ENCODE results near the gene RNF19B. TPM values are rescaled to one million over a fixed set of nuclear protein-coding genes. Genes with fewer than 3 reads are reported as not detected.

RNF19B gene
- total RNA-seq, 2 donors from 2014 or later: 92.0 to 246 TPM

DNA sequence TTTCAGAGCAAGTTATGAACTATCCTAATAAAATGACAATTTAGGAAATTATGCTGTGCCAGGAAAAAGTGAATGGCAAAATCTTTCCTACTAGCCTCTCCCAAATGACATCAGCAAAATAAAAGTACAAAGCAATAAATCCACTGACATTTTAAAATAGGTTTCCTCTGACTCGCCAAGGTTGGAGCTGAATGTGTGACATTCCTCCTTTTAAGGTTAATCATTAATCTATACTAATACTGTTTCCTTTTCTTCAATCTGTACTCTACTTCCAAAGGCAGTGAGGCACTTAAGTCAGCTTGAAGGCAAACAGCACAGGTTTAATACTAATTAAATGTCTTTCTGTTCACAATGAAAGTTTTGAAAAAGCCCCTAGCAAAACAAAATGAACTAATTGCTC lies 15.7 kb downstream of the RNF19B start:
- H3K9me3 Mint-ChIP-seq: no peaks in the 10 kb centered on the region
- H3K27me3 Mint-ChIP-seq: no peaks in the 10 kb centered on the region
- ATAC-seq (no peak), DNase-seq (ENCODE audit: low spot score) (no peak)
- no peak overlapping the region for H3K4me3 Mint-ChIP-seq
- peaks cover 23 to 49% of the 10 kb centered on the region in 2 donors for H3K4me1 Mint-ChIP-seq (ENCODE audit: low read depth in 2 of 2)
- peaks cover 32% of the 10 kb centered on the region for H3K36me3 Mint-ChIP-seq
- peak overlapping the region in 1 of 2 donors; percentile 69 for H3K27ac Mint-ChIP-seq

GRCh38 chr1:32948390-32948722 lies 16.3 kb downstream of the RNF19B start:
- DNase-seq (ENCODE audit: low spot score) (no peak), ATAC-seq (no peak)
- Mint-ChIP-seq H3K9me3 (no peaks in the 10 kb centered on the region), H3K27ac (peak overlapping the region in 1 of 2 donors; percentile 69), H3K27me3 (no peaks in the 10 kb centered on the region), H3K4me1 (ENCODE audit: low read depth in 2 of 2) (peaks cover 22 to 48% of the 10 kb centered on the region in 2 donors), H3K4me3 (no peak overlapping the region), H3K36me3 (peaks cover 33% of the 10 kb centered on the region)

- Mint-ChIP-seq H3K27me3 (no peaks in the 10 kb centered on the region), H3K4me3 (no peak overlapping the region), H3K36me3 (peaks cover 29% of the 10 kb centered on the region), H3K4me1 (ENCODE audit: low read depth in 2 of 2) (peaks cover 18 to 43% of the 10 kb centered on the region in 2 donors), H3K9me3 (no peaks in the 10 kb centered on the region), H3K27ac (peak overlapping the region in 1 of 2 donors; percentile 40)
- ATAC-seq (no peak), DNase-seq (ENCODE audit: low spot score) (no peak)
These were observed 16.8 kb downstream of the RNF19B start for GRCh38 chr1:32947669-32948389.

DNA sequence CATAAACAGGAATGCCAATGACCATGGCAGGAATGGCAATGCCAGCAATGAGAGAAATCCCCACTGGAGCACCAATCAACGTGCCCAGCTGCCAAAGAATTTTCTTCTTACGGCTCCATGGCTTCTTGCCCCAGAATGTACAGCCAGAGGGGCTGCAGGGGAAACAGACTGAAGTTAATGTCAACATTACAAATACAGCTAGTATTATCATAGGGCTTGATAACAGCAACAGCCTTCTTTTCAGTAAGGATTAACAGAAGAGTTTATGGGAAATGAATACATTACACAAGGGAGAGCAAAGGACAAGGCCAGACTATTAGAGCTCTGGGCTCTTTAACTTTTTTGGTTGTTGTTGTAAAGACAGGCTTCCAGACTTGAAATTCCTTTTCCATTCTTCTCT lies 18.2 kb downstream of the RNF19B start:
- ATAC-seq (no peak), DNase-seq (ENCODE audit: low spot score) (no peak)
- no peak overlapping the region for H3K4me3 Mint-ChIP-seq
- peaks cover 23 to 44% of the 10 kb centered on the region in 2 donors for H3K4me1 Mint-ChIP-seq (ENCODE audit: low read depth in 2 of 2)
- H3K36me3 Mint-ChIP-seq: peaks cover 29% of the 10 kb centered on the region
- H3K9me3 Mint-ChIP-seq: no peaks in the 10 kb centered on the region
- H3K27me3 Mint-ChIP-seq: no peaks in the 10 kb centered on the region
- H3K27ac Mint-ChIP-seq: peak overlapping the region; percentile 40 to 69

- H3K9me3 Mint-ChIP-seq: no peaks in the 10 kb centered on the region
- no peak for DNase-seq (ENCODE audit: low spot score)
- ATAC-seq: no peak
- H3K4me3 Mint-ChIP-seq: no peak overlapping the region
- H3K4me1 Mint-ChIP-seq (ENCODE audit: low read depth in 2 of 2): peaks cover 36 to 52% of the 10 kb centered on the region in 2 donors
- H3K27me3 Mint-ChIP-seq: no peaks in the 10 kb centered on the region
- peak overlapping the region; percentile 40 to 42 for H3K27ac Mint-ChIP-seq
- H3K36me3 Mint-ChIP-seq: peaks cover 34% of the 10 kb centered on the region
These were observed 20.4 kb downstream of the RNF19B start for GRCh38 chr1:32944180-32944579.

DNA sequence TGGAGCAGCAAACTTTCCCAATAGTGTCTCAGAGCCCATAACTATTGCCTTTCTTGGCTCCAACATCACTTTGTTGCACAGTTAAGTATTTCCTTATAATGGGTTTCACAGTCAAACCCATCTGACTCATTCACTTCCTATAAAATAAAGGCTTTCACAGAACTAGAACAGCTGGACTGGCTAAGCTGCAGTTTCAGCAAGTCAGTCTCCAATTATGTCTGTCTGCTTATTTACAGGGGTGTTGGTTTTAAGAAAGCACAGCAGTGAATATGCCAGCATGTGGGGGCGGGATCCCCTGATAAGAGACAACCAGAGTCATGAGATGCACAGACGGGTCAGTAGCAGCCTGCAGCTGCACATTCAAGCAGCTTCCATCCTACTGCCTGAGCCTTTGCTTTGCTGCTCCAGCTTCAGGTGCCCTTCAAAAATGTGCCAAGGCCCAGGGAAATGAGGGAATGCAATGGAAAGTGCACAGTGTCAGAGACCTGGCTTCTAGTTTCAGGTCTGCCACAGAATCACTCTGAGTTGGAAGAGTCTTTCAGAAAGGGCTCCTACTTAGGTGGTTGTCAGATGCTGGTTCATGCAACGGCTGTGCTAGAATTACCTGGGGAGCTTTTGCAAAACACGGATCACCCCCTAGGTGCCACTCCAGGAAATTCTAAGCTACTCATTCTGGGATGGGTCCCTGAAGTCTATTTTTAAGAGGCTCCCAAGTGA lies 24.8 kb downstream of the RNF19B start:
- Mint-ChIP-seq H3K27me3 (no peaks in the 10 kb centered on the region), H3K9me3 (no peaks in the 10 kb centered on the region), H3K4me1 (ENCODE audit: low read depth in 2 of 2) (peaks cover 53 to 60% of the 10 kb centered on the region in 2 donors), H3K27ac (peak overlapping the region; percentile 92 to 97), H3K4me3 (peak overlapping the region; percentile 81), H3K36me3 (peaks cover 44% of the 10 kb centered on the region)
- DNase-seq (ENCODE audit: low spot score) (peak; percentile 79), ATAC-seq (peak; percentile 86 to 90)

GRCh38 chr1:32937061-32937460 lies 27.5 kb downstream of the RNF19B start:
- Mint-ChIP-seq H3K36me3 (peaks cover 46% of the 10 kb centered on the region), H3K27me3 (no peaks in the 10 kb centered on the region), H3K9me3 (no peaks in the 10 kb centered on the region), H3K27ac (peak overlapping the region; percentile 92 to 97), H3K4me3 (peak overlapping the region; percentile 81), H3K4me1 (ENCODE audit: low read depth in 2 of 2) (peaks cover 55 to 57% of the 10 kb centered on the region in 2 donors)
- DNase-seq (ENCODE audit: low spot score) (no peak), ATAC-seq (no peak)

- Mint-ChIP-seq H3K27ac (peak overlapping the region; percentile 66 to 82), H3K36me3 (peaks cover 44% of the 10 kb centered on the region), H3K4me1 (ENCODE audit: low read depth in 2 of 2) (peaks cover 42 to 49% of the 10 kb centered on the region in 2 donors)
These were observed 30.1 kb downstream of the RNF19B start for GRCh38 chr1:32934535-32934934.

GRCh38 chr1:32933742-32934322 lies 30.8 kb downstream of the RNF19B start:
- Mint-ChIP-seq H3K4me3 (no peak overlapping the region), H3K27ac (peak overlapping the region; percentile 66 to 82), H3K9me3 (no peaks in the 10 kb centered on the region), H3K36me3 (peaks cover 38% of the 10 kb centered on the region), H3K4me1 (ENCODE audit: low read depth in 2 of 2) (peaks cover 35 to 43% of the 10 kb centered on the region in 2 donors), H3K27me3 (no peaks in the 10 kb centered on the region)
- DNase-seq (ENCODE audit: low spot score) (no peak), ATAC-seq (no peak)

More at GRCh38 chr1:32934535-32934934, 30.1 kb downstream of the RNF19B start:
- no peak for DNase-seq (ENCODE audit: low spot score)
- no peak for ATAC-seq
- Mint-ChIP-seq H3K9me3 (no peaks in the 10 kb centered on the region), H3K27me3 (no peaks in the 10 kb centered on the region), H3K4me3 (no peak overlapping the region)

DNA sequence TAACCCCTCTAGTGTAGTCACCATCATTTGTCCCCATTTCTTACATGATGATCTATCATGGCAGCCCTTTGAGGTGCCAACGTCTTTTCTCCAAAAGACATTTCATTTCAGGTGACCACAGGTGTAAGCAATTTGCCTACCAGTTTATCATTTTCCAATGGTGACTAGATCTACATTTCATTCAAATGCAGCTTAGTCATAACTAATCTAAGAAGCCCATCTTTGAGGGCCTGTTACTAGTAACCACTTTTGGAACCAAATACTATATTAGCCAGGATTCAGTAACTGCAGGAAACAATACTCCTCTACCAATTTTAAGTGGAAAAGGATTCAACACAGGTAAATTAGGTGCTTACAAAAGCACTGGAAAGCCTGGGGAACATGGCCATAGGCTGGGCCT lies 32.8 kb downstream of the RNF19B start:
- Mint-ChIP-seq H3K9me3 (no peaks in the 10 kb centered on the region), H3K36me3 (peaks cover 19% of the 10 kb centered on the region), H3K27me3 (peaks cover 0 to 10% of the 10 kb centered on the region in 2 donors), H3K4me3 (no peak overlapping the region), H3K4me1 (ENCODE audit: low read depth in 2 of 2) (peaks cover 15 to 34% of the 10 kb centered on the region in 2 donors), H3K27ac (peak overlapping the region in 1 of 2 donors; percentile 72)
- ATAC-seq: no peak
- no peak for DNase-seq (ENCODE audit: low spot score)

- H3K27me3 Mint-ChIP-seq: peaks cover 7 to 34% of the 10 kb centered on the region in 2 donors
- no peak overlapping the region for H3K27ac Mint-ChIP-seq
- H3K4me1 Mint-ChIP-seq (ENCODE audit: low read depth in 2 of 2): peaks cover 26 to 41% of the 10 kb centered on the region in 2 donors
- ATAC-seq (no peak), DNase-seq (ENCODE audit: low spot score) (no peak)
- no peaks in the 10 kb centered on the region for H3K9me3 Mint-ChIP-seq
- H3K36me3 Mint-ChIP-seq: peaks cover 13% of the 10 kb centered on the region
- H3K4me3 Mint-ChIP-seq: no peak overlapping the region
These were observed 35.2 kb downstream of the RNF19B start for GRCh38 chr1:32929366-32929765.

- no peaks in the 10 kb centered on the region for H3K9me3 Mint-ChIP-seq
- no peak overlapping the region for H3K27ac Mint-ChIP-seq
- H3K4me3 Mint-ChIP-seq: no peak overlapping the region
- H3K27me3 Mint-ChIP-seq: peaks cover 11 to 41% of the 10 kb centered on the region in 2 donors
- peaks cover 26 to 40% of the 10 kb centered on the region in 2 donors for H3K4me1 Mint-ChIP-seq (ENCODE audit: low read depth in 2 of 2)
- peaks cover 8% of the 10 kb centered on the region for H3K36me3 Mint-ChIP-seq
- no peak for ATAC-seq
- DNase-seq (ENCODE audit: low spot score): no peak
These were observed 35.9 kb downstream of the RNF19B start for GRCh38 chr1:32928715-32929114.

DNA sequence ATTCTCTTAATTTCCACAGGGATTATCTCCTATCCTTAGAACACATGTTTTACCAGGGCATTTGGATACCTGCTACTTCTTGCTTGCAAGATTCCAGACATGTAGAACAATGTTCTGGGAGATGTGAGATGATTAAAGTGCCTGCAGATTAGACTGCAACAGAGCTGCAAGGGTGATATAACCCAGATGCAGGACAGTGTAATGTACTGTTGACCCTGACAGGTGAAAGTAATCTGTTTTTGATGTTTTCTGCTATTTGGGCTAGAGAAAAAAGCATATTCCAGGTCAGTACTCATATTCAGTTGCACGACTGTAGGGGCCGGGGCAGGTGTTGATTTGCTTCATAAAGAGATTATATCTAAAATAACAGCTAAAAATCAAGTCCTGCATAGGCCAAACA lies 36.3 kb downstream of the RNF19B start:
- Mint-ChIP-seq H3K27me3 (peaks cover 15 to 45% of the 10 kb centered on the region in 2 donors), H3K27ac (no peak overlapping the region)

DNA sequence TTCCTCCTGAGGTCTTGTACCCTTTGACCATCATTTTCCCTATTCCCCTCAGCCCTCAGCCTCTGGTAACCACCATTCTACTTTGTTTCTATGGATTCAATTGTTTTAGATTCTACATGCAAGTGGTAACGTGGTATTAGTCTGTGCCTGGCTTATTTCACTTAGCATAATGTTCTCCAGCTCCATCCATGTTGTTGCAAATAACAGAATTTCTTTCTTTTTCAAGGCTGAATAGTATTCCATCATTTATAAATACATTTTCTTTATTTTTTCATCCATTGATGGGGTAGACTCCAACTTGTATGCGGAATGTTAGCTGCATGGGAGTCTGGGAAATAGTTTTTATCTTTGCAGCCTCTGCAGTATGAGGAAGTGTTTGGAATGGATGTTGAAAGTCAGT lies 37.2 kb downstream of the RNF19B start:
- peaks cover 1% of the 10 kb centered on the region for H3K36me3 Mint-ChIP-seq
- H3K9me3 Mint-ChIP-seq: no peaks in the 10 kb centered on the region
- H3K4me3 Mint-ChIP-seq: no peak overlapping the region
- peaks cover 21 to 54% of the 10 kb centered on the region in 2 donors for H3K27me3 Mint-ChIP-seq
- peaks cover 27 to 37% of the 10 kb centered on the region in 2 donors for H3K4me1 Mint-ChIP-seq (ENCODE audit: low read depth in 2 of 2)
- DNase-seq (ENCODE audit: low spot score): no peak
- no peak overlapping the region for H3K27ac Mint-ChIP-seq
- no peak for ATAC-seq

More for the DNA sequence above, 36.3 kb downstream of the RNF19B start:
- Mint-ChIP-seq H3K9me3 (no peaks in the 10 kb centered on the region), H3K4me3 (no peak overlapping the region), H3K4me1 (ENCODE audit: low read depth in 2 of 2) (peaks cover 26 to 42% of the 10 kb centered on the region in 2 donors), H3K36me3 (peaks cover 7% of the 10 kb centered on the region)
- no peak for DNase-seq (ENCODE audit: low spot score)
- ATAC-seq: no peak

Measured in natural killer cell treated with Interleukin-12 subunit alpha and Interleukin-12 subunit beta and Interleukin-15 and Interleukin-18, amount 100 ng/mL, for 72 hours (primary cell).